ENCODE results near the gene UNC5C.

Gene UNC5C

GRCh38 chr4:95432466-95432865 lies 116.3 kb downstream of the UNC5C start:
- H3K36me3 ChIP-seq (ENCODE audit: insufficient read depth), result no peaks in the 10 kb centered on the region
- H3K4me3 ChIP-seq (IDR thresholded peaks at IDR 0.05; ENCODE audit: insufficient read depth, low read depth, low read length), result no peak overlapping the region
- no peaks in the 10 kb centered on the region for H3K27me3 ChIP-seq (ENCODE audit: insufficient read depth, low read depth)
- H3K79me2 ChIP-seq (ENCODE audit: insufficient read depth, low read depth), result no peaks in the 10 kb centered on the region
- no peak overlapping the region for H3K27ac ChIP-seq
- no peaks in the 10 kb centered on the region for H4K20me1 ChIP-seq (ENCODE audit: insufficient read depth)
- H3K4me1 ChIP-seq (ENCODE audit: low read depth, poor library complexity, severe bottlenecking), result no peaks in the 10 kb centered on the region
- no peak for TF ChIP-seq CTCF (conservative IDR thresholded peaks at IDR 0.05; ENCODE audit: low read depth, low read length)
- H3K4me2 ChIP-seq, result no peak overlapping the region
- H2AFZ ChIP-seq (ENCODE audit: low read depth), result no peak overlapping the region
- no peak overlapping the region for H3K9ac ChIP-seq

GRCh38 chr4:95431678-95432077 lies 117.1 kb downstream of the UNC5C start:
- no peak overlapping the region for H2AFZ ChIP-seq (ENCODE audit: low read depth)
- no peaks in the 10 kb centered on the region for H4K20me1 ChIP-seq (ENCODE audit: insufficient read depth)
- no peaks in the 10 kb centered on the region for H3K36me3 ChIP-seq (ENCODE audit: insufficient read depth)
- H3K27me3 ChIP-seq (ENCODE audit: insufficient read depth, low read depth), result no peaks in the 10 kb centered on the region
- no peaks in the 10 kb centered on the region for H3K79me2 ChIP-seq (ENCODE audit: insufficient read depth, low read depth)
- no peak overlapping the region for H3K27ac ChIP-seq
- no peak overlapping the region for H3K4me3 ChIP-seq (IDR thresholded peaks at IDR 0.05; ENCODE audit: insufficient read depth, low read depth, low read length)
- H3K4me1 ChIP-seq (ENCODE audit: low read depth, poor library complexity, severe bottlenecking), result no peaks in the 10 kb centered on the region
- no peak overlapping the region for H3K4me2 ChIP-seq
- no peak for TF ChIP-seq CTCF (conservative IDR thresholded peaks at IDR 0.05; ENCODE audit: low read depth, low read length)
- no peak overlapping the region for H3K9ac ChIP-seq

- no peak overlapping the region for H2AFZ ChIP-seq (ENCODE audit: low read depth)
- no peak for TF ChIP-seq CTCF (conservative IDR thresholded peaks at IDR 0.05; ENCODE audit: low read depth, low read length)
- H3K36me3 ChIP-seq (ENCODE audit: insufficient read depth), result no peaks in the 10 kb centered on the region
- H4K20me1 ChIP-seq (ENCODE audit: insufficient read depth), result no peaks in the 10 kb centered on the region
- peaks cover 6% of the 10 kb centered on the region for H3K4me1 ChIP-seq (ENCODE audit: low read depth, poor library complexity, severe bottlenecking)
- no peaks in the 10 kb centered on the region for H3K27me3 ChIP-seq (ENCODE audit: insufficient read depth, low read depth)
- H3K79me2 ChIP-seq (ENCODE audit: insufficient read depth, low read depth), result no peaks in the 10 kb centered on the region
- H3K4me3 ChIP-seq (IDR thresholded peaks at IDR 0.05; ENCODE audit: insufficient read depth, low read depth, low read length), result no peak overlapping the region
- H3K9ac ChIP-seq, result no peak overlapping the region
- H3K4me2 ChIP-seq, result no peak overlapping the region
- H3K27ac ChIP-seq, result no peak overlapping the region
Measured at GRCh38 chr4:95429416-95429815, 119.4 kb downstream of the UNC5C start.

- Histone ChIP-seq H3K36me3 (ENCODE audit: insufficient read depth) (no peaks in the 10 kb centered on the region), H3K79me2 (ENCODE audit: insufficient read depth, low read depth) (no peaks in the 10 kb centered on the region), H3K4me1 (ENCODE audit: low read depth, poor library complexity, severe bottlenecking) (peaks cover 6% of the 10 kb centered on the region), H3K9ac (no peak overlapping the region), H2AFZ (ENCODE audit: low read depth) (no peak overlapping the region), H3K4me2 (no peak overlapping the region), H3K27ac (no peak overlapping the region), H3K27me3 (ENCODE audit: insufficient read depth, low read depth) (no peaks in the 10 kb centered on the region), H4K20me1 (ENCODE audit: insufficient read depth) (no peaks in the 10 kb centered on the region), H3K4me3 (IDR thresholded peaks at IDR 0.05; ENCODE audit: insufficient read depth, low read depth, low read length) (no peak overlapping the region)
- no peak for TF ChIP-seq CTCF (conservative IDR thresholded peaks at IDR 0.05; ENCODE audit: low read depth, low read length)
Measured at GRCh38 chr4:95428291-95429070, 120.3 kb downstream of the UNC5C start.
